ENCODE data around the gene GHDC.

Gene GHDC

DNA sequence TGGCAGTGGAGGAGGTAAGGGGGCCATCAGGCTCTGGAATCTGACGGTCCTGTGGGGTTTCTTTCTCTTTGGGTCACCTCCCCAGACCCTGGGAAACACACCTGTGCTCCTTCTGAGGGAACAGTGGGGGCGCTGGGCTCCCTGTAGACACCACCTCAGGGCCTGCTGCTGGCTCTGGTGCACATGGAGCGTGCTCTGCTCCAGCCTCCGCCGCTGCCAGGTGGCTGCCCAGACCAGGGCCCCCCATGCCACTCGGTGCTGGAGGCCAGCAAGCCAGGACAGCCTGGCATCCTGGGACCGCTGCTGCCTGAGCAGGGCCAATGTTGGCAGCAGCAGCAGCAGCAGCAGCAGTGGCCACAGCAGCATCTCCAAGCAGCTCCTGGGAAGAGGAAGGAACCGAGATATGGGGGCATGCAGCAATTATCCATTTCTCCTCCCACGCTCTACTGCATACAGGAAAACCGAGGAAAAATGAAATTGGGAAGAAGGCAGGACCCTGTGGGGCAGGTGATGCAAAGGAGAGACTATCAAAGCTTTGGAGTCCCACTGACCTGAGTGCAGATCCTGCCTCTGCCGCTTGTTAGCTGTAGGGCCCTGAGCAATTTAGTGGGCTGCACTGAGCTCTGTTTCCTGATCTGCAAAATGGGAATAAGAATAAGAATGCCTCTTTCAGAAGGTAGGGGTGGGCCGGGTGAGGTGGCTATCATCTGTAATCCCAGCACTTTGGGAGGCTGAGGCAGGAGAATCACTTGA, 902 bp downstream of the GHDC start:
- Histone ChIP-seq H2BK120ac (ENCODE audit: low read depth, low read length) (no peak overlapping the region), H3K9ac (ENCODE audit: low read length) (no peak overlapping the region), H3K79me1 (ENCODE audit: low read length) (no peaks in the 10 kb centered on the region), H3K27me3 (ENCODE audit: insufficient read depth, low read length, poor library complexity) (no peaks in the 10 kb centered on the region), H3K4me3 (ENCODE audit: low read length) (no peak overlapping the region), H3K18ac (ENCODE audit: low read length) (no peak overlapping the region), H3K56ac (ENCODE audit: low read length) (no peak overlapping the region), H3K79me2 (ENCODE audit: control insufficient read depth, insufficient read depth, low read length) (no peaks in the 10 kb centered on the region), H4K5ac (ENCODE audit: low read length) (no peak overlapping the region), H3K27ac (ENCODE audit: low read depth, low read length) (no peak overlapping the region), H3K4me1 (ENCODE audit: control insufficient read depth, low read depth, low read length) (no peaks in the 10 kb centered on the region), H3K23ac (ENCODE audit: low read length) (no peak overlapping the region), H3K4ac (ENCODE audit: low read depth, low read length) (no peak overlapping the region), H2BK5ac (ENCODE audit: low read length) (no peak overlapping the region), H3K4me2 (ENCODE audit: low read length) (no peak overlapping the region), H2AK5ac (ENCODE audit: low read length) (no peak overlapping the region), H3K36me3 (ENCODE audit: control insufficient read depth, insufficient read depth, low read length) (no peaks in the 10 kb centered on the region), H2BK15ac (replicated peaks; ENCODE audit: low read depth) (no peak overlapping the region), H4K8ac (ENCODE audit: low read depth, low read length) (no peak overlapping the region)
- no peak for DNase-seq
- WGBS (ENCODE audit: extremely low coverage, insufficient coverage, low lambda C conversion rate) = no CpG with 5 or more reads among the region's 12 CpGs

DNA sequence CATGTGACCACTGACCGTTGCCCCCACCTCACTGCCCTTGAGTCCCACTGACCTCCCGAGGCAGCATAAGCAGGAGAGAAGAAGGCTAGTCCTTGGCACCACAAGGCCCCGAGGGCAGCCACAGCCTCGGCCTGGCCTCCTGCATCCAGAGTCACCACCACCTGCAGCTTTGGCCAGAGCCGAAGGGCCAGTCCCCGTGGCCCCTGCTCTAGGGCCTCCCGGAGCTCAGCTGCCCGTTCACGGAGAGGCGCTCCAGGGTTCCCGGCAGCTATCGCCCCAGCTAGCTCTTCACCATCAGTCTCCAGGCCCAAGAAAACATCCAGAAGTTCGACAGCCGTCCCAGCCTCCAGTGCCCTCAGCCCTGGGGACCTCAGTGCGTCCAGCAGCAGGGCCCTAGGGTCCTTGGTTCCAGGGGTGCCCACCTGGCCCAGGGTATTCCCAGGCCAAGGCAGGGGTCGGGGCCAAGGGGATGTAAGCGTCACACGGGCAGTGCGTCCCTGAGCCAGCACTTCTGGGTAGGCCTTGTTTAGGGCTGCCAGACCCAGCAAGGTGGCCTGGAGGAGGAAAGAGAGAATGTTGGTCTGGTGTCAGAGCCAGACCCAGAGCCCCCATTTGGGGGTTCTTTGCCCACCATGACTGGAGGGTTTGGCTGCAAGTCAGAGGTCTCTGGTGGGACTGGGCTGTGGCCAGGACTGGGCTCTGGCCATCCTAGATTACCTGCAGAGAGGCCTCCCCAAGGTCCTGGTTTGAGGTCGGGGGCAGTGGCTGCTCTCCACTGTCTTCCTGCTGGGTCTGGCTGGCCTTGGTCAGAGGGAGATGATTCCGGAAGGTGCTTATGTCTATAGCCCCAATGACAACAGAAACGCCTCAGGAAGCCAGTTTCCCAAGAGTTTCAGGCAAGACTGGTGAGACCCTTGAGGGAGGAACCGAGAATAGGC, 1.8 kb downstream of the GHDC start:
- H4K5ac ChIP-seq (ENCODE audit: low read length) = no peak overlapping the region
- no peak overlapping the region for H3K56ac ChIP-seq (ENCODE audit: low read length)
- H2BK5ac ChIP-seq (ENCODE audit: low read length) = no peak overlapping the region
- no peaks in the 10 kb centered on the region for H3K79me1 ChIP-seq (ENCODE audit: low read length)
- H3K79me2 ChIP-seq (ENCODE audit: control insufficient read depth, insufficient read depth, low read length) = no peaks in the 10 kb centered on the region
- no peaks in the 10 kb centered on the region for H3K27me3 ChIP-seq (ENCODE audit: insufficient read depth, low read length, poor library complexity)
- H3K23ac ChIP-seq (ENCODE audit: low read length) = no peak overlapping the region
- no peak overlapping the region for H3K4me2 ChIP-seq (ENCODE audit: low read length)
- no peak overlapping the region for H3K27ac ChIP-seq (ENCODE audit: low read depth, low read length)
- no peak overlapping the region for H3K4ac ChIP-seq (ENCODE audit: low read depth, low read length)
- no peak overlapping the region for H2BK120ac ChIP-seq (ENCODE audit: low read depth, low read length)
- no peak overlapping the region for H4K8ac ChIP-seq (ENCODE audit: low read depth, low read length)
- DNase-seq = no peak
- H3K4me1 ChIP-seq (ENCODE audit: control insufficient read depth, low read depth, low read length) = no peaks in the 10 kb centered on the region
- no peak overlapping the region for H2AK5ac ChIP-seq (ENCODE audit: low read length)
- WGBS (ENCODE audit: extremely low coverage, insufficient coverage, low lambda C conversion rate) = no CpG with 5 or more reads among the region's 23 CpGs
- no peak overlapping the region for H3K4me3 ChIP-seq (ENCODE audit: low read length)
- no peak overlapping the region for H2BK15ac ChIP-seq (replicated peaks; ENCODE audit: low read depth)
- no peaks in the 10 kb centered on the region for H3K36me3 ChIP-seq (ENCODE audit: control insufficient read depth, insufficient read depth, low read length)
- no peak overlapping the region for H3K9ac ChIP-seq (ENCODE audit: low read length)
- no peak overlapping the region for H3K18ac ChIP-seq (ENCODE audit: low read length)

DNA sequence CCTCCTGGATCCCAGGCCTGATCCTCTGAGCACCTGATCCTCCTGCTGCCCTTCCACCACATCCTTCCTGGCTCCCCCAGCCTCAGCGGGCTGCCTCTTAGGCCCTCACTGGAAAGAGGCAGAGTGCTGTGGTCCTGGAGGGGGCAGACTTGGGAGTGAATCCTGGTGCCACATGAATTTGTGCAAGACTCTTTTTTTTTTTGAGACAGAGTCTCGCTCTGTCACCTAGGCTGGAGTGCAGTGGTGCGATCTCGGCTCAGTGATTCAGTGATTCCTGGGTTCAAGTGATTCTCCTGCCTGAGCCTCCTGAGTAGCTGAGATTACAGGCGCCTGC, 3.1 kb downstream of the GHDC start:
- no peak overlapping the region for H3K4ac ChIP-seq (ENCODE audit: low read depth, low read length)
- H3K18ac ChIP-seq (ENCODE audit: low read length) = no peak overlapping the region
- H3K79me2 ChIP-seq (ENCODE audit: control insufficient read depth, insufficient read depth, low read length) = no peaks in the 10 kb centered on the region
- H3K9ac ChIP-seq (ENCODE audit: low read length) = no peak overlapping the region
- no peak overlapping the region for H3K56ac ChIP-seq (ENCODE audit: low read length)
- H4K8ac ChIP-seq (ENCODE audit: low read depth, low read length) = no peak overlapping the region
- no peak overlapping the region for H2BK15ac ChIP-seq (replicated peaks; ENCODE audit: low read depth)
- no peak overlapping the region for H3K4me2 ChIP-seq (ENCODE audit: low read length)
- no peak overlapping the region for H4K5ac ChIP-seq (ENCODE audit: low read length)
- no peak overlapping the region for H2AK5ac ChIP-seq (ENCODE audit: low read length)
- H3K4me3 ChIP-seq (ENCODE audit: low read length) = no peak overlapping the region
- H3K27ac ChIP-seq (ENCODE audit: low read depth, low read length) = no peak overlapping the region
- no peak overlapping the region for H2BK5ac ChIP-seq (ENCODE audit: low read length)
- DNase-seq = no peak
- no CpG with 5 or more reads among the region's 5 CpGs for WGBS (ENCODE audit: extremely low coverage, insufficient coverage, low lambda C conversion rate)
- no peak overlapping the region for H3K23ac ChIP-seq (ENCODE audit: low read length)
- no peak overlapping the region for H2BK120ac ChIP-seq (ENCODE audit: low read depth, low read length)
- no peaks in the 10 kb centered on the region for H3K36me3 ChIP-seq (ENCODE audit: control insufficient read depth, insufficient read depth, low read length)
- H3K79me1 ChIP-seq (ENCODE audit: low read length) = no peaks in the 10 kb centered on the region
- no peaks in the 10 kb centered on the region for H3K27me3 ChIP-seq (ENCODE audit: insufficient read depth, low read length, poor library complexity)
- no peaks in the 10 kb centered on the region for H3K4me1 ChIP-seq (ENCODE audit: control insufficient read depth, low read depth, low read length)

DNA sequence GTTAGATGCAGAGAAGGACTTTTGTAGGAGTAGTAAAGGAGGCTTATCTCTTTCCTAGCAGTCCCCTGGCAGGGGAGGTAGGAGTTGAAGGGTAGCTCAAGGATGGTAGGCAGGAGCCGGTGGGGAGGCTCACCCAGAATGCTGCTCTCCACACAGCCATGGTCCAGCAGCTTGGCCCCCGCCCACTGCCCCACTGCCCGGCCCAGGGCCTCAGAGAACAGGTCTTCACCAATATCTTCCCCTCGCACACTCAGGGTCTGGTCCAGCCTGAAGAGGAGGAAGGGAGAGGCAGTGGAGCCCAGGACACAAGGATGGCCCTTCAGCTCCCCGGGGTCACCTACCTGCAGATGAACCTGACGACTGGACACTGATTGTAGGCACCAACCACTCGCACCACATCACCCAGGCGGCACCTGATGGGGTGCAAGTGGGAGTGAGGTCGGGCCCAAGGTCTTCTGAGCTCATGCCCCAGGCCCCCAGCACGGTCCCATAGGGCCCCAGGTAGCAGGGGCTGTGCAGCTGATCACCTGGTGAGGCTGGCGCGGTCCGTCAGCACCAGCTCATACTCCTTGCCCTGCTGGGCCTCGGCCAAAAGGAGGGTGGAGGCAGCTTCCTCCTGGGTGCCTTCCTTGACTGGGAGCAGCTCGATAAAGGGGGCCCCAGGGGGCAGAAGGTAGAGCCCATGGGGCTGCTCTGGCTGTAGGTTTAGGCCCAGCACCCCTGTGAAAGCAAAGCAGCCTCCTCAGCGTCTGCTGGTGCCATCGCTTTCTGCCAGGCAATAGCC, 3.6 kb downstream of the GHDC start:
- Histone ChIP-seq H2BK5ac (ENCODE audit: low read length) (no peak overlapping the region), H3K4me3 (ENCODE audit: low read length) (no peak overlapping the region), H3K18ac (ENCODE audit: low read length) (no peak overlapping the region), H2BK120ac (ENCODE audit: low read depth, low read length) (no peak overlapping the region), H3K23ac (ENCODE audit: low read length) (no peak overlapping the region), H2BK15ac (replicated peaks; ENCODE audit: low read depth) (no peak overlapping the region), H3K27me3 (ENCODE audit: insufficient read depth, low read length, poor library complexity) (no peaks in the 10 kb centered on the region), H3K4me2 (ENCODE audit: low read length) (no peak overlapping the region), H3K9ac (ENCODE audit: low read length) (no peak overlapping the region), H3K27ac (ENCODE audit: low read depth, low read length) (no peak overlapping the region), H2AK5ac (ENCODE audit: low read length) (no peak overlapping the region), H3K4me1 (ENCODE audit: control insufficient read depth, low read depth, low read length) (no peaks in the 10 kb centered on the region), H3K79me2 (ENCODE audit: control insufficient read depth, insufficient read depth, low read length) (no peaks in the 10 kb centered on the region), H3K79me1 (ENCODE audit: low read length) (no peaks in the 10 kb centered on the region), H4K5ac (ENCODE audit: low read length) (no peak overlapping the region), H3K56ac (ENCODE audit: low read length) (no peak overlapping the region), H4K8ac (ENCODE audit: low read depth, low read length) (no peak overlapping the region), H3K36me3 (ENCODE audit: control insufficient read depth, insufficient read depth, low read length) (no peaks in the 10 kb centered on the region), H3K4ac (ENCODE audit: low read depth, low read length) (no peak overlapping the region)
- DNase-seq = no peak
- WGBS (ENCODE audit: extremely low coverage, insufficient coverage, low lambda C conversion rate) = no CpG with 5 or more reads among the region's 17 CpGs

DNA sequence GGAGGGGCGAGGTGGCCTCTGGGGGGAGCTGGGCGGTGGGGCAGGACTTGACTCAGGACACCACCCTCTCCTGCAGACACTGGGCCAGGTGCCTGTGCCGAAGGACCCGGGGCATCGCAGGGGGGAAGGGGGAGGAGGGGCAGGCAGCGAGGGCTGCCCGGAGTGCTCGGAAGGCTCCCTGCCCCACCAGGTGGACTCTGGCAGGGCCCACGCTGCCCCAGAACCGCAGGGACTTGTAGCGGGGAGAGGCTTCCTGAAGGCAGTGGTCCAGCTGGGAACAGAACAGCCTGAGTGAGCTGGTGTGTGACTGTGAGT, 4.7 kb downstream of the GHDC start:
- Histone ChIP-seq H2AK5ac (ENCODE audit: low read length) (no peak overlapping the region), H3K9ac (ENCODE audit: low read length) (no peak overlapping the region)
- DNase-seq = no peak

More for the DNA sequence above, 4.7 kb downstream of the GHDC start:
- no peaks in the 10 kb centered on the region for H3K27me3 ChIP-seq (ENCODE audit: insufficient read depth, low read length, poor library complexity)
- no peak overlapping the region for H4K8ac ChIP-seq (ENCODE audit: low read depth, low read length)
- H3K18ac ChIP-seq (ENCODE audit: low read length) = no peak overlapping the region
- no CpG with 5 or more reads among the region's 11 CpGs for WGBS (ENCODE audit: extremely low coverage, insufficient coverage, low lambda C conversion rate)
- no peaks in the 10 kb centered on the region for H3K79me2 ChIP-seq (ENCODE audit: control insufficient read depth, insufficient read depth, low read length)
- H3K23ac ChIP-seq (ENCODE audit: low read length) = no peak overlapping the region
- no peak overlapping the region for H3K4me2 ChIP-seq (ENCODE audit: low read length)
- no peaks in the 10 kb centered on the region for H3K36me3 ChIP-seq (ENCODE audit: control insufficient read depth, insufficient read depth, low read length)
- no peaks in the 10 kb centered on the region for H3K4me1 ChIP-seq (ENCODE audit: control insufficient read depth, low read depth, low read length)
- no peaks in the 10 kb centered on the region for H3K79me1 ChIP-seq (ENCODE audit: low read length)
- no peak overlapping the region for H3K4me3 ChIP-seq (ENCODE audit: low read length)
- no peak overlapping the region for H3K4ac ChIP-seq (ENCODE audit: low read depth, low read length)
- H3K56ac ChIP-seq (ENCODE audit: low read length) = no peak overlapping the region
- no peak overlapping the region for H2BK15ac ChIP-seq (replicated peaks; ENCODE audit: low read depth)
- no peak overlapping the region for H2BK5ac ChIP-seq (ENCODE audit: low read length)
- no peak overlapping the region for H4K5ac ChIP-seq (ENCODE audit: low read length)
- H2BK120ac ChIP-seq (ENCODE audit: low read depth, low read length) = no peak overlapping the region
- H3K27ac ChIP-seq (ENCODE audit: low read depth, low read length) = no peak overlapping the region

Measured in mesendoderm (in vitro differentiated cells).